ENCODE results near the gene DOCK8. TPM values are rescaled to one million over a fixed set of nuclear protein-coding genes. Genes with fewer than 3 reads are reported as not detected.

Gene DOCK8
- total and polyA plus RNA-seq, 10 donors = 34.3 to 275 (median 184) TPM

DNA sequence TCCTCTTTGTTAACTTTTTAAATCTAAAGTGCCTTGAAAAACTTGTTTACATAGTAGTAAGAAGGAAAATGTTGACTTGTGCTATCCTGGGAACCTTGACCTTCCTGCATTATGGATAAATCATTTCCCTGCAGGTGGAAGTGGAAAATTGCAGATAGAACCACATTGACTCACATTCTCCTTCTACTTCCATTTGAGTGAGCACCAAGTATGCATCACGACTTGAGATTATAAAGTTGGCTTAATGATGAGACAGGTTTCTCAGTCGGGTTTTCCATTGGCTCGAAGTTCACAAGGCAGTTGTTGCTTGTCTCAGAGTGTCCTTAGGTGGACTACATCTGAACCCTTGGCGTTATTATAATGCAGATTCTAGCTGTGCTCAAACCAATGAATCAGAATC, 39.9 kb downstream of the DOCK8 start:
- WGBS, 5 donors = 84 to 93% (median 93%) methylated on average over 4 of the region's 4 CpGs
- H3K27me3 ChIP-seq (replicated peaks in 1 of 7) = no peaks in the 10 kb centered on the region
- intact Hi-C loops (cut with DNase I; ENCODE audit: low total_unique reads) = no loop called here

DNA sequence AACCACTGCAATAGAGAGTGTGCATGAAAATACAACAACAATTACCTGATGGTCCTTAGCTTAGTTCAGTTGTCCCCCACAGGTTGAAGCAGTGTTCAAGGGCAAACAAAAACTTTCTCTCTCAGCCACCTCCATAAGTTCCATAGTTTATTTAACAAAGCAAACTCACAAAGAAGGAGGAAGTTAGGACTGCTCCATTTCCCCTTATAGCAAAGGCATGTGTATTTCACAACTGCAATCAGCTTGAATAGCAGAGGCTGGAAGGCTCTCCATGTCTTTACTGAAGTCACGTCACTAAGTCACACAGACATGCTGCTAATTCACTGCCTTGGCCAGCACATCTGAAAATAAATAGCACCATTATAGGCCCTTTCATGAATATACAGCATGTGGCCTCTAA, 43.3 kb downstream of the DOCK8 start:
- H3K27ac ChIP-seq = peak overlapping the region in 7 of 8 donors; percentile 36 to 84 (median 65)
- H3K9me3 ChIP-seq = no peaks in the 10 kb centered on the region
- peak in 1 of 3 donors; percentile 57 for TF ChIP-seq POLR2AphosphoS5 (IDR thresholded peaks at IDR 0.05)
- TF ChIP-seq, protein P1, sequence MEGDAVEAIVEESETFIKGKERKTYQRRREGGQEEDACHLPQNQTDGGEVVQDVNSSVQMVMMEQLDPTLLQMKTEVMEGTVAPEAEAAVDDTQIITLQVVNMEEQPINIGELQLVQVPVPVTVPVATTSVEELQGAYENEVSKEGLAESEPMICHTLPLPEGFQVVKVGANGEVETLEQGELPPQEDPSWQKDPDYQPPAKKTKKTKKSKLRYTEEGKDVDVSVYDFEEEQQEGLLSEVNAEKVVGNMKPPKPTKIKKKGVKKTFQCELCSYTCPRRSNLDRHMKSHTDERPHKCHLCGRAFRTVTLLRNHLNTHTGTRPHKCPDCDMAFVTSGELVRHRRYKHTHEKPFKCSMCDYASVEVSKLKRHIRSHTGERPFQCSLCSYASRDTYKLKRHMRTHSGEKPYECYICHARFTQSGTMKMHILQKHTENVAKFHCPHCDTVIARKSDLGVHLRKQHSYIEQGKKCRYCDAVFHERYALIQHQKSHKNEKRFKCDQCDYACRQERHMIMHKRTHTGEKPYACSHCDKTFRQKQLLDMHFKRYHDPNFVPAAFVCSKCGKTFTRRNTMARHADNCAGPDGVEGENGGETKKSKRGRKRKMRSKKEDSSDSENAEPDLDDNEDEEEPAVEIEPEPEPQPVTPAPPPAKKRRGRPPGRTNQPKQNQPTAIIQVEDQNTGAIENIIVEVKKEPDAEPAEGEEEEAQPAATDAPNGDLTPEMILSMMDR (IDR thresholded peaks at IDR 0.05 in 8 of 11, conservative IDR thresholded peaks at IDR 0.05 in 3 of 11) = no peak
- H3K36me3 ChIP-seq = no peaks in the 10 kb centered on the region
- no peak overlapping the region for H3K4me3 ChIP-seq
- WGBS, 5 donors = 0 to 52% (median 20%) methylated on average over 1 of the region's 1 CpG
- DNase-seq = no peak
- no peaks in the 10 kb centered on the region for H3K27me3 ChIP-seq (replicated peaks in 1 of 7)
- peaks cover 0 to 67% (median 13%) of the 10 kb centered on the region in 6 donors for H3K4me1 ChIP-seq
- intact Hi-C loops (cut with DNase I; ENCODE audit: low total_unique reads) = no loop called here

More for the DNA sequence above, 39.9 kb downstream of the DOCK8 start:
- TF ChIP-seq POLR2A (IDR thresholded peaks at IDR 0.05) = no peak
- TF ChIP-seq, protein P1 (IDR thresholded peaks at IDR 0.05 in 8 of 11, conservative IDR thresholded peaks at IDR 0.05 in 3 of 11) = no peak
- TF ChIP-seq POLR2AphosphoS5 (IDR thresholded peaks at IDR 0.05) = no peak
- DNase-seq = no peak
- Histone ChIP-seq H3K36me3 (no peaks in the 10 kb centered on the region), H3K4me1 (peaks cover 3 to 88% (median 35%) of the 10 kb centered on the region in 6 donors), H3K4me3 (no peak overlapping the region), H3K9me3 (no peaks in the 10 kb centered on the region), H3K27ac (peak overlapping the region in 2 of 8 donors; percentile 16 to 34)

GRCh38 chr9:259405-260404, 45.0 kb downstream of the DOCK8 start:
- Histone ChIP-seq H3K4me1 (peaks cover 0 to 67% (median 6%) of the 10 kb centered on the region in 6 donors), H3K4me3 (no peak overlapping the region), H3K27ac (peak overlapping the region in 1 of 8 donors; percentile 17), H3K27me3 (replicated peaks in 1 of 7) (no peaks in the 10 kb centered on the region), H3K36me3 (no peaks in the 10 kb centered on the region), H3K9me3 (no peaks in the 10 kb centered on the region)
- no peak for DNase-seq
- intact Hi-C loops (cut with DNase I; ENCODE audit: low total_unique reads) = no loop called here
- TF ChIP-seq POLR2AphosphoS5 (IDR thresholded peaks at IDR 0.05) (no peak), POLR2A (IDR thresholded peaks at IDR 0.05) (no peak)
- TF ChIP-seq, protein P1 (IDR thresholded peaks at IDR 0.05 in 8 of 11, conservative IDR thresholded peaks at IDR 0.05 in 3 of 11) = no peak
- 77 to 96% (median 88%) methylated on average over 2 of the region's 2 CpGs for WGBS, 5 donors

DNA sequence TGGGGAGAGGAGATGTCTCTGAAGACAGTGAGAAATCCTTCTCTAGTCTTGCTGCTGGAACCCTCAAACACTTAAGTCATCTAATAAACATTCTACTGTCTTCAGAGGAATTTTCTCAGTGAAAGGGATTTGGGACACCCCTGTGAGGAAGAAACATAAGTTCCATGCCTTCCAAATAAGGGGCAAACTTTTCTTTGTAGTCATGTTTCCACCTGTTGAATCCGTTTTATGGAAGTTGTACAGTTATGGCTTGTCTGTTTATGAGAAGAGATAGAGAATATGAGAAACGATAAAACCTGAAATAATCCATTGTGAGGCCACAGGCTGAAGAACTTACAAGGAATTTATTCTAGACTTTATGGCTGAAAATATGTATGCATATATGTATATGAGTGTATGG, 49.6 kb downstream of the DOCK8 start:
- no peak overlapping the region for H3K4me3 ChIP-seq
- H3K36me3 ChIP-seq = no peaks in the 10 kb centered on the region
- WGBS, 5 donors = 34 to 64% (median 44%) methylated on average over 2 of the region's 2 CpGs
- H3K9me3 ChIP-seq = no peaks in the 10 kb centered on the region
- no peaks in the 10 kb centered on the region for H3K27me3 ChIP-seq (replicated peaks in 1 of 7)
- peaks cover 0 to 77% (median 26%) of the 10 kb centered on the region in 6 donors for H3K4me1 ChIP-seq
- H3K27ac ChIP-seq = peak overlapping the region in 2 of 8 donors; percentile 12 to 23
- intact Hi-C loops (cut with DNase I; ENCODE audit: low total_unique reads) = no loop called here
- TF ChIP-seq POLR2AphosphoS5 (IDR thresholded peaks at IDR 0.05) (no peak), POLR2A (IDR thresholded peaks at IDR 0.05) (no peak)
- TF ChIP-seq, protein P1 (IDR thresholded peaks at IDR 0.05 in 8 of 11, conservative IDR thresholded peaks at IDR 0.05 in 3 of 11) = no peak
- DNase-seq = no peak
